Measurements from ENCODE around the gene JPT1. TPM values are rescaled to one million over a fixed set of nuclear protein-coding genes. Genes with fewer than 3 reads are reported as not detected.
A peak's percentile ranks its signal among the peaks of the same experiment; 100 is the strongest.

The JPT1 gene
- total and polyA plus RNA-seq, 2 donors (not counting 3 experiments of a cell fraction or from before 2014, with no cell fraction given) = 212 to 352 TPM

- Histone ChIP-seq H3K36me3 (ENCODE audit: control insufficient read depth in 2 of 2, extremely low read depth in 1 of 2, insufficient read depth in 2 of 2, low read length in 2 of 2) (peaks cover 5 to 6% of the 10 kb centered on the region in 2 experiments), H3K27me3 (ENCODE audit: control insufficient read depth in 2 of 2, insufficient read depth in 2 of 2, low read length in 2 of 2) (no peaks in the 10 kb centered on the region), H3K27ac (ENCODE audit: insufficient read depth, low read depth, low read length) (peak overlapping the region; percentile 85), H3K9ac (replicated peaks; ENCODE audit: extremely low read depth, insufficient read depth, low read length) (peak overlapping the region; percentile 96), H3K79me2 (ENCODE audit: control insufficient read depth, insufficient read depth, low read length) (peaks cover 51% of the 10 kb centered on the region), H2AFZ (ENCODE audit: low read depth, low read length) (no peak overlapping the region), H3K9me1 (replicated peaks; ENCODE audit: control insufficient read depth, extremely low read depth, insufficient read depth, low read length) (no peaks in the 10 kb centered on the region), H3K4me2 (ENCODE audit: insufficient read depth, low read length) (peak overlapping the region; percentile 99), H3K9me3 (replicated peaks; ENCODE audit: control insufficient read depth, insufficient read depth, low read length) (no peaks in the 10 kb centered on the region), H4K20me1 (replicated peaks; ENCODE audit: control insufficient read depth, extremely low read depth, insufficient read depth, low read length) (peaks cover 5% of the 10 kb centered on the region), H3K4me3 (replicated peaks in 1 of 3; ENCODE audit: insufficient read depth in 1 of 3, low read depth in 1 of 3, low read length in 3 of 3) (peak overlapping the region; percentile 69 to 95 (median 88)), H3K4me1 (ENCODE audit: control insufficient read depth, extremely low read depth, insufficient read depth, low read length) (peaks cover 10% of the 10 kb centered on the region)
- DNase-seq (ENCODE audit: low read depth, low spot score) (no peak), FAIRE-seq (no peak)
- intact Hi-C loops (cut with micrococcal nuclease) = loop anchor here (2.0 to 5.0 kb wide), 3 partner anchors 51 to 135 kb away; partner anchors contain the start of genes ARMC7, ATP5PD, KCTD2 and NT5C
- ChIA-PET POLR2A (no interaction called here), CTCF (interaction anchor here (1.4 kb wide), 1 partner anchor 8 kb away, joined by 3 read pairs; no protein-coding TSS in a partner anchor)
- TF ChIP-seq MAX (IDR thresholded peaks at IDR 0.05; ENCODE audit: insufficient read depth, insufficient read length) (no peak), CTCF (IDR thresholded peaks at IDR 0.05; ENCODE audit: extremely low read depth in 1 of 2, insufficient read depth in 1 of 2, low read depth in 1 of 2, low read length in 2 of 2) (peak in 1 of 2 donors; percentile 9)
- dilution Hi-C loops (cut with MboI; ENCODE audit: extremely low pct_ligation_motif_present, low sequenced_read_pairs) = no loop called here
- no TSS peak for BruUV-seq (replicated peaks)
These were observed 27.9 kb upstream of the JPT1 start for GRCh38 chr17:75182319-75182568.

GRCh38 chr17:75181608-75182318, 27.5 kb upstream of the JPT1 start:
- Histone ChIP-seq H3K79me2 (ENCODE audit: control insufficient read depth, insufficient read depth, low read length) (peaks cover 53% of the 10 kb centered on the region), H3K27me3 (ENCODE audit: control insufficient read depth in 2 of 2, insufficient read depth in 2 of 2, low read length in 2 of 2) (no peaks in the 10 kb centered on the region), H3K36me3 (ENCODE audit: control insufficient read depth in 2 of 2, extremely low read depth in 1 of 2, insufficient read depth in 2 of 2, low read length in 2 of 2) (peaks cover 5 to 6% of the 10 kb centered on the region in 2 experiments), H3K4me2 (ENCODE audit: insufficient read depth, low read length) (peak overlapping the region; percentile 99), H3K9me3 (replicated peaks; ENCODE audit: control insufficient read depth, insufficient read depth, low read length) (no peaks in the 10 kb centered on the region), H3K27ac (ENCODE audit: insufficient read depth, low read depth, low read length) (peak overlapping the region; percentile 85), H2AFZ (ENCODE audit: low read depth, low read length) (no peak overlapping the region), H3K9me1 (replicated peaks; ENCODE audit: control insufficient read depth, extremely low read depth, insufficient read depth, low read length) (no peaks in the 10 kb centered on the region), H3K4me1 (ENCODE audit: control insufficient read depth, extremely low read depth, insufficient read depth, low read length) (peaks cover 10% of the 10 kb centered on the region), H3K9ac (replicated peaks; ENCODE audit: extremely low read depth, insufficient read depth, low read length) (peak overlapping the region; percentile 96), H3K4me3 (replicated peaks in 1 of 3; ENCODE audit: insufficient read depth in 1 of 3, low read depth in 1 of 3, low read length in 3 of 3) (peak overlapping the region; percentile 69 to 95 (median 88)), H4K20me1 (replicated peaks; ENCODE audit: control insufficient read depth, extremely low read depth, insufficient read depth, low read length) (peaks cover 5% of the 10 kb centered on the region)
- ChIA-PET POLR2A (no interaction called here), CTCF (interaction anchor here (1.4 to 3.0 kb wide), 5 partner anchors 7 to 68 kb away, joined by 3 to 14 read pairs (median 10); no protein-coding TSS in a partner anchor)
- dilution Hi-C loops (cut with MboI; ENCODE audit: extremely low pct_ligation_motif_present, low sequenced_read_pairs) (no loop called here), intact Hi-C loops (cut with micrococcal nuclease) (loop anchor here (2.0 to 5.0 kb wide), 3 partner anchors 51 to 134 kb away; partner anchors contain the start of genes ARMC7, ATP5PD, KCTD2 and NT5C)
- DNase-seq (ENCODE audit: low read depth, low spot score) (peak; percentile 38), FAIRE-seq (peak; percentile 38)
- no TSS peak for BruUV-seq (replicated peaks)
- TF ChIP-seq MYC (IDR thresholded peaks at IDR 0.05; ENCODE audit: low read depth, low read length) (no peak), FOS (IDR thresholded peaks at IDR 0.05; ENCODE audit: borderline replicate concordance, insufficient read depth, low read length) (no peak), GATA2 (IDR thresholded peaks at IDR 0.05; ENCODE audit: insufficient read depth, insufficient read length, low read depth, low read length) (no peak), CTCF (IDR thresholded peaks at IDR 0.05; ENCODE audit: extremely low read depth in 1 of 2, insufficient read depth in 1 of 2, low read depth in 1 of 2, low read length in 2 of 2) (no peak), POLR2A (IDR thresholded peaks at IDR 0.05; ENCODE audit: low read depth, low read length) (no peak), MAX (IDR thresholded peaks at IDR 0.05; ENCODE audit: insufficient read depth, insufficient read length) (no peak), POLR2AphosphoS5 (IDR thresholded peaks at IDR 0.05; ENCODE audit: insufficient read depth, low read depth, low read length) (no peak), JUN (IDR thresholded peaks at IDR 0.05; ENCODE audit: borderline replicate concordance, insufficient read depth, insufficient read length, low read depth) (no peak), EZH2 (IDR thresholded peaks at IDR 0.05; ENCODE audit: borderline replicate concordance, low read depth, low read length, severe bottlenecking) (no peak)
